HG03039 (cell line): ENCODE measurements around the gene WNT3A.
A peak's percentile ranks its signal among the peaks of the same experiment; 100 is the strongest.

Experiments
- ATAC-seq: cut with Tn5 transposase; IDR thresholded peaks from one replicate; pipeline ENCODE4 v1.9.1; 2021; ENCODE audit warnings: mild to moderate bottlenecking, moderate library complexity; ENCODE audit not compliant: unreplicated experiment

Gene WNT3A

GRCh38 chr1:228097333-228098081 is 90.7 kb downstream of the WNT3A start:
- no peak for ATAC-seq

DNA sequence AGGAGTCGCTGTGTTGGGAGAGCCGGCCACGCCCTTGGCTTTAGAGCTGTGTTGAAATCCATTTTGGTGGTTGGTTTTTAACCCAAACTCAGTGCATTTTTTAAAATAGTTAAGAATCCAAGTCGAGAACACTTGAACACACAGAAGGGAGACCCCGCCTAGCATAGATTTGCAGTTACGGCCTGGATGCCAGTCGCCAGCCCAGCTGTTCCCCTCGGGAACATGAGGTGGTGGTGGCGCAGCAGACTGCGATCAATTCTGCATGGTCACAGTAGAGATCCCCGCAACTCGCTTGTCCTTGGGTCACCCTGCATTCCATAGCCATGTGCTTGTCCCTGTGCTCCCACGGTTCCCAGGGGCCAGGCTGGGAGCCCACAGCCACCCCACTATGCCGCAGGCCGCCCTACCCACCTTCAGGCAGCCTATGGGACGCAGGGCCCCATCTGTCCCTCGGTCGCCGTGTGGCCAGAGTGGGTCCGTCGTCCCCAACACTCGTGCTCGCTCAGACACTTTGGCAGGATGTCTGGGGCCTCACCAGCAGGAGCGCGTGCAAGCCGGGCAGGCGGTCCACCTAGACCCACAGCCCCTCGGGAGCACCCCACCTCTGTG is 91.6 kb downstream of the WNT3A start:
- no peak for ATAC-seq

DNA sequence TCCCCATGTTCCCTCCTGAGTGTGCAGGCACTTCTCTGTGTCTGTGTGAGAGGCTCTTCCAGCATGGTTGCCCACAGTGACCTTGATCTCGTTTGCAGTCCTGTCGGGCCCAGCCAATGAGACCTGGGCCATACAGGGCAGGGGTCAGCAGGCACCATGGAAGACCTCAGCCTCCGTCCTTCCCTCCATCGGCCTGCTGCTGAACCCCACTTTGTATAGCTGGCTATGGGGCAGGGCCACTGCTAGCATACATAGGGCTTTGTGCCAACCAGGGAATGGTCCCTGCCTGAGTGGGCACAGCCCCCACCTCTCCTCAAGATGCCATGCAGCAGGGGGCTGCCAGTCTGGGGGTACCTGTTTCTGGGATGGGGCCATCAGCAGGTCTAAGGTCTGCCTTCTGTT is 92.5 kb downstream of the WNT3A start:
- ATAC-seq = no peak

- no peak for ATAC-seq
Observed at GRCh38 chr1:228100822-228101613, 94.2 kb downstream of the WNT3A start.

GRCh38 chr1:228101614-228101993 is 94.8 kb downstream of the WNT3A start:
- ATAC-seq = no peak

DNA sequence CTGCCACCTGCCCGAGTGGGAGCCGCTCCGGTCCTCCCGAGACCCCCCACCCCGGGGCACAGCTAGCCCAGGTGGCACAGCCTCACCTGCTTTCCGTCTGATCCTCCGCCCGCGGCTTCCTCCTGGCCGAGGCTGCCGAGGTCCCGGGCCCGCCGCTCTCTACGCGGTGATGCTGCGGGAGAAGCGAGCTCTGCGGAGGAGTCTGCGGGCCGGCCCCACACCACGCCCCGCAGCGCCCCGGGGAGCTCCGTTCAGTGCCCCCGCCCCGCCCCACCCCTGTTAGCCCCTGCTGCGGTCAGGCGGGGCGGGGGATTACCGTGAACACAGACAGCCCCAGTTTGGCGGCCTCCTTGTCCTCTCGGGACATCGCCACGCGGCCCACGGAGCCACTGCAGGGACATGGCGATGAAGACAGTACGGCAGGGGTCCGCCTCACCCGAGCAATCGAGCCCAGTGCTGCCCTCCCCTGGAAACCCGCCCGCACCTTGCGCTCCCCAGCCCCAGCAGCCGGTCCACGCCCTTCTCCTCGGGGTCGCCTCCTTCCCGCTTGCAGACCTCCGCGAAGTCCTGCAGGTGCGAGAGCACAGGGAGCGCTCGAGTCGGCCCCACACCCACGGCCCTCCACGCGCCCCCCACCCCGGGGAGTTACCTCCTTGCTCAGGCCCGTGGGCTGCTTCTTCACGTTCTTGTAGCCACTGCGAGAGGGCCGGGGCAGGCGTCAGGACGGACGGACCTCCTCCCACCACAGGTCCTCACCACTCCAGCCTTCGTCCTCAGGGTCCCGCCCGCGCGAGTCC is 95.4 kb downstream of the WNT3A start:
- ATAC-seq = peak; percentile 2

GRCh38 chr1:228102791-228103620 is 96.2 kb downstream of the WNT3A start, which contains the start of gene C1orf35:
Gene C1orf35, minus strand, starts transcription at chr1:228103325. Its CDS starts 98 bp downstream, at chr1:228103227.
- ATAC-seq = peak; percentile 61

GRCh38 chr1:228104526-228105269 is 97.9 kb downstream of the WNT3A start:
- no peak for ATAC-seq

- no peak for ATAC-seq
Observed at GRCh38 chr1:228105270-228105995, 98.6 kb downstream of the WNT3A start.

- no peak for ATAC-seq
Observed at GRCh38 chr1:228105996-228106799, 99.4 kb downstream of the WNT3A start.

- no peak for ATAC-seq
Observed at GRCh38 chr1:228106800-228107054, 99.9 kb downstream of the WNT3A start.

DNA sequence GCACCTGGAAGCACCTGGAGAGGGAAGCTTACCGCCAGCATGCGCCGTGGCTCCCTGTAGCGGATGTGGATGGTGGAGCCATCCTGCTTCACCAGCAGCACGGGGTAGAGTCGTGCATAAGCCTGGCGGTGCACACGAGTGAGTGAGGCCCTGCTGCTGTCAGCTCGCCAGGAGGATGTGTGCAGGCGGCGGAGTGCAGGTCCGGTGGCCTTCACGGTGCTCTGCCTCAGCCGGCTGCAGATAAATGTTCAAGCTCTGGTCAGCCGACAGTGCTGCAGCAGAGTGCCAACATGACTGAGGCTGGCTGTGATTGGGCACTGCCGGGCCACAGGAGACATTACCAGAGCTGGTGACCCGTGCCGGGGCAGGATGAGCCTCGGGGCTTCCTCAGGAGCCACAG is 100.8 kb downstream of the WNT3A start:
- ATAC-seq = no peak

- no peak for ATAC-seq
Observed at GRCh38 chr1:228108055-228108690, 101.4 kb downstream of the WNT3A start.

GRCh38 chr1:228108742-228109072 is 101.9 kb downstream of the WNT3A start:
- no peak for ATAC-seq

DNA sequence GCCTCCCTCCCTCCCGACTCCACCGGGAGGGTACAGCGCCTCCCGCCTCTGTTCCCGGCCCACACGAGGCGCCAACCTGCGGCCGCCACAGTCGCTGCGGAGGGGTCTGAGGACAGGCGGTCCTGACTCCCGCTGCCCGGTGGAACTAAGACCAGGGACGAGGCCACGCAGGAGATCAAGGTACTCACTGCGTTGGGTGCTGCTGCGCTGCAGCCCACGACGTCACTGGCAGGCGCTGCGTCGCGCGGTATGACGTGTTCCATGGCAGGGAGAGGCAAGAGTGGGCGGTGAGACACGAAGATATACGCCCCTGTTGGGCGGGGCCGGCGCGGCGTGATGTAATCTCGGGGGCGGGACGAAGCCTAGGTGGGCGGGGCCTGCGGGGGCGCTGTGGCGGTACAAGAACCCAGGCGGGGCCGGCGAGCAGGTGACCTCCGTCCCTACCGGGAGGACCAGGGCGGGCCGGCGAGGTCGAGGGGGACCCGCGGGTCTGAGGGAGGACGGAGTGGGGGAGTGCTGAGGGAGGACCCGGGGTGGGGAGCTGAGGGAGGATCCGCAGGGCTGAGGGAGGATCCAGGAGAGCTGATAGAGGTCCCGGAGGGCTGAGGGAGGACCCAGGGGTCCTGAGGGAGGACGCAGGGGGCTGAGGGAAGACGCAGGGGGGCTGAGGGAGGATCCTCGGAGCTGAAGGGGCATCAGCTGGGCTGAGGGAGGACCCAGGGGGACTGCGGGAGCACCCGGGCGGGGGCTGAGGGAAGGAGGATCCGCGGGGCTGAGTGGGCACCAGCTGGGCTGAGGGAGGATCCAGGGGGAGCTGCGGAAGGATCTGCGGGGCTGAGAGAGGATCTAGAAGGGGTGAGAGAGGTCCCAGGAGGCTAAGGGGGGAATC is 102.5 kb downstream of the WNT3A start, which contains the start of gene MRPL55:
TSS of gene MRPL55 (minus strand) at position 227 of the 889 bp plus-strand sequence. CDS start 1,039 bp downstream, outside the sequence.
- ATAC-seq = peak; percentile 83

- no peak for ATAC-seq
Observed at GRCh38 chr1:228109962-228110488, 103.2 kb downstream of the WNT3A start.
